BJ (cell line): ENCODE measurements around the gene ARHGEF39. TPM values are rescaled to one million over a fixed set of nuclear protein-coding genes. Genes with fewer than 3 reads are reported as not detected.

ENCODE experiments used
- CTCF ChIA-PET: fragments of 350-600 bp; formaldehyde crosslinking; extraction: SDS; loops from one replicate; lab custom pipeline; 2021; ENCODE audit warnings: antibody characterized with exemption, inconsistent platforms; lab: Yijun Ruan, JAX
- POLR2A ChIA-PET: fragments of 300-600 bp; sonication (Branson Sonifier 250); formaldehyde crosslinking; extraction: SDS; loops from one replicate; lab custom pipeline; 2021; ENCODE audit warnings: antibody characterized with exemption; lab: Charles Lee
- DNase-seq: peaks from one replicate; pipeline ENCODE4 v3.0.0-alpha.2; 2011; ENCODE audit warnings: low read depth
- H3K27me3 ChIP-seq: 2 replicates; pipeline ENCODE4 v1.6.0; 2011; ENCODE audit warnings: low read length; ENCODE audit not compliant: control insufficient read depth, insufficient read depth
- H3K36me3 ChIP-seq: 2 replicates; pipeline ENCODE4 v1.5.1; 2011; ENCODE audit warnings: low read length; ENCODE audit not compliant: control insufficient read depth, insufficient read depth
- H3K4me3 ChIP-seq: 2 replicates; pipeline ENCODE4 v1.5.1; 2011; ENCODE audit warnings: low read depth, mild to moderate bottlenecking, control low read depth, low read length
- polyA plus RNA-seq: library from polyadenylated mRNA; depleted of rRNA; stranded (reverse); fragments of >200 nt; gene quantifications from 2 replicates; pipeline ENCODE4 v1.2.3, GENCODE V29; 2011
- TF ChIP-seq, protein P1 (sequence below): IDR thresholded peaks from 2 replicates; pipeline ENCODE4 v1.5.1; 2011; ENCODE audit warnings: low read depth, mild to moderate bottlenecking, control low read depth, inconsistent platforms, low read length, moderate library complexity; ENCODE audit not compliant: insufficient read depth

Gene ARHGEF39
- polyA plus RNA-seq, 1 experiment, result 4.1 TPM

- peaks cover 25% of the 10 kb centered on the region for H3K36me3 ChIP-seq
- peak within 1 kb of the TSS; percentile 98 for H3K4me3 ChIP-seq
- ChIA-PET POLR2A (interaction anchor here (0.6 to 4.2 kb wide), 7 partner anchors 9 to 60 kb away, joined by 3 to 35 read pairs (median 7); partner anchors contain the start of genes CCDC107, CREB3, RMRP and TLN1), CTCF (interaction anchor here (0.6 to 3.8 kb wide), 9 partner anchors 9 to 153 kb away, joined by 3 to 26 read pairs (median 5); partner anchors contain the start of genes CCDC107, RMRP and TLN1)
- H3K27me3 ChIP-seq, result no peaks in the 10 kb centered on the region
- TF ChIP-seq, protein P1, sequence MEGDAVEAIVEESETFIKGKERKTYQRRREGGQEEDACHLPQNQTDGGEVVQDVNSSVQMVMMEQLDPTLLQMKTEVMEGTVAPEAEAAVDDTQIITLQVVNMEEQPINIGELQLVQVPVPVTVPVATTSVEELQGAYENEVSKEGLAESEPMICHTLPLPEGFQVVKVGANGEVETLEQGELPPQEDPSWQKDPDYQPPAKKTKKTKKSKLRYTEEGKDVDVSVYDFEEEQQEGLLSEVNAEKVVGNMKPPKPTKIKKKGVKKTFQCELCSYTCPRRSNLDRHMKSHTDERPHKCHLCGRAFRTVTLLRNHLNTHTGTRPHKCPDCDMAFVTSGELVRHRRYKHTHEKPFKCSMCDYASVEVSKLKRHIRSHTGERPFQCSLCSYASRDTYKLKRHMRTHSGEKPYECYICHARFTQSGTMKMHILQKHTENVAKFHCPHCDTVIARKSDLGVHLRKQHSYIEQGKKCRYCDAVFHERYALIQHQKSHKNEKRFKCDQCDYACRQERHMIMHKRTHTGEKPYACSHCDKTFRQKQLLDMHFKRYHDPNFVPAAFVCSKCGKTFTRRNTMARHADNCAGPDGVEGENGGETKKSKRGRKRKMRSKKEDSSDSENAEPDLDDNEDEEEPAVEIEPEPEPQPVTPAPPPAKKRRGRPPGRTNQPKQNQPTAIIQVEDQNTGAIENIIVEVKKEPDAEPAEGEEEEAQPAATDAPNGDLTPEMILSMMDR, result no peak
- DNase-seq, result peak; percentile 46
Measured at GRCh38 chr9:35689542-35690293, 24.7 kb upstream of the ARHGEF39 start, which contains the start of gene TPM2. Gene TPM2, minus strand, starts transcription at chr9:35689925. Its CDS starts 108 bp downstream, at chr9:35689817.

DNA sequence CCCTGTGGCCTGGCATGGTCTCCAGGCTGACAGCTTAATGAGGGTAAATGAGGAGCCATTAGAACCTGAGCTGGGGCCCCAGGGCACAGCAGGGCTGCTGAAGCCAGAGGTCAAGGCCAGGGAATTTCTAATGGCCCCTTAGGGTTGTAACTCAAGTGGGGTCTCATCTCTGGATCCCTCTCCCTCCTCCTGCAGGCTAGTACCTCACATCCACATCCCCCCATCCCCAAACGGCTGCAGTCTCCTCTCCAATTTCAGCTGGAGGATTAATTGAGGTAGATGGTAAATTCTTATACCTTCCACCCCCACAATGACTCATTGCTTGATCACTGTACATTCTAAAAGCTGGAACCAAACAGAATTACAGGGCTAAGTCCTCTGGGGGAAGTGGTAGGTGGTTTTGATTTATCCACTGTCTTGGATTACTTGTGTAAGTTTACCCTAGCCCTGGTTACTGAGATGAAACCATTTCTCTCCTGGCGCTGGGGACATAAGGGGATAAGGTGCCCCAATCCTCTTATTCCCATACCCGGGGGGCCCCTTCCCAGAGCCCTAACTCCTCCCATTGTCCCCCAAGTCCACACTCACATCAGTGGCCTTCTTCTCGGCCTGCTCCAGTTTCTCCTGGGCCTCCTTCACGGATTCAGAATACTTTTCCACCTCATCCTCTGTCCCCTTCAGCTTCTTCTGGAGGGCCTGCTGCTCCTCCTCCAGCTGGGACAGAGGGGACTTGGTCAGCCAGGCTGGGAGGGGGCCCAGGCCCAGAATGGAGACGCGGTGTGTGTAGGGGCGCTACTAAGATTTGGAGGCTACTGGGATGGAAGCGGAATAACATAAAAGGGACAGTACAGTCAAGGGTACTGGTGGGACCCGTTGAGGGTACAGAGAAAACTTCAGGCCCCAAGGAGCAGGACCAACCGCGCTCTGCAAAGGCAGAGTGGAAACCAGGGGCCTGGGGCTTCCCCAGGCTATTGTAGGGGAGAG is 23.9 kb upstream of the ARHGEF39 start:
- POLR2A ChIA-PET, result interaction anchor here (0.5 to 4.2 kb wide), 6 partner anchors 9 to 44 kb away, joined by 3 to 35 read pairs (median 6); partner anchors contain the start of genes CREB3 and TLN1
- CTCF ChIA-PET, result interaction anchor here (0.6 to 3.8 kb wide), 9 partner anchors 7 to 134 kb away, joined by 3 to 13 read pairs (median 6); partner anchors contain the start of genes CCDC107, RMRP and TLN1
- TF ChIP-seq, protein P1, result no peak
- peak; percentile 44 for DNase-seq
- peak overlapping the region; percentile 98 for H3K4me3 ChIP-seq
- peaks cover 32% of the 10 kb centered on the region for H3K36me3 ChIP-seq
- H3K27me3 ChIP-seq, result no peaks in the 10 kb centered on the region

DNA sequence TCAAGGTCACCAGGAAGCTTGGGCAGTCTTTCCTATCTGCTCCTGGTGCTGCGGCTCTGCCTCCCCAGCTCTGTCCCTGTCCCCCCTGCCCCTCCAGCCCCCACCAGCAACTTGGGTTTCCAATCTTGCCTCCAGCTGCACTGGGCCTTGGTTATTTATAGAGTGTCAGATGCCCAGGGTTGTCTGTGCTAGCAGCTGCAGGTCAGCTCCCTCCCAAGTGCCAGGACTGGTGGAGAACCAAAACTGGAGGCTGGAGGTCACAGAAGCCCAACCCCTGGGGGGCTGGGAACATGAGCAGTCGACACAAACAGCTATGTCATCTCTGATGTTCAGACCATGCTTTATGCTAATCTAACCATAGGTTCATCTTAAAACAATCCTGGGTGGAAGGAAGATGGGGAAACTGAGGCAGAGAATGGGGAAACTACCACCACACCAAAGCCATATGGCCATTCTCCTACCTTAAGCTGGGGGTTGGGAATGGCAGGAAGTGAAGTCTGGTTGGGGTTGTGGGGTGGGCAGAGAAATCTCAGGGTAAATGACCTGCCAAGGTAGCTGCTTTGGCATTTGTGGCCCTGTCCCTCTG is 23.1 kb upstream of the ARHGEF39 start:
- CTCF ChIA-PET, result interaction anchor here (0.6 to 2.4 kb wide), 8 partner anchors 8 to 133 kb away, joined by 3 to 10 read pairs (median 5); partner anchors contain the start of genes CCDC107, RMRP and TLN1
- no peak for DNase-seq

DNA sequence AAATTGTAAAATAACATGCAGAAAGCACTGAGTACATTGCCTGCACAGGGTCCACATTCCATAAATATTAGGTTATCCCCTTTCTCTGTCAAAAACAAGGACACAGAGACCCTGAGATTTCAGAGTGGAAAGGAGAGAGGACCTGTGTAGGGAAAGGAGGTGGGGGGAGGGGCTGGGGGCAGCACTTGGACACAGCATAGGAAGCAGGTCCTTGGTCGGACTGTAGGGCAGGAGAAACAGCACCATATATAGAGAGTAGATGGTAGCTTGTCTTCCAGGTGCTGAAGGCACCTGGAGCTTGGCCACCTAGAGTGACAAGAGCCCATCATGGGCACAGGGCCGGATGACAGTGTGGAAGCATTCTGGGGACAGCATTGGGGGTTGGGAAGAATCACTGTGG is 22.3 kb upstream of the ARHGEF39 start:
- H3K4me3 ChIP-seq, result peak overlapping the region; percentile 98
- no peaks in the 10 kb centered on the region for H3K27me3 ChIP-seq
- ChIA-PET POLR2A (interaction anchor here (0.6 to 1.4 kb wide), 3 partner anchors 12 to 41 kb away, joined by 3 to 6 read pairs (median 3); no protein-coding TSS in a partner anchor), CTCF (interaction anchor here (0.7 to 2.4 kb wide), 4 partner anchors 9 to 29 kb away, joined by 3 to 10 read pairs (median 8); partner anchors contain the start of genes CCDC107 and RMRP)
- no peak for DNase-seq
- TF ChIP-seq, protein P1, result no peak
- H3K36me3 ChIP-seq, result peaks cover 46% of the 10 kb centered on the region

More for the DNA sequence above, 23.1 kb upstream of the ARHGEF39 start:
- POLR2A ChIA-PET, result interaction anchor here (0.5 to 4.2 kb wide), 6 partner anchors 8 to 40 kb away, joined by 3 to 35 read pairs (median 4); no protein-coding TSS in a partner anchor
- Histone ChIP-seq H3K27me3 (no peaks in the 10 kb centered on the region), H3K36me3 (peaks cover 39% of the 10 kb centered on the region), H3K4me3 (peak overlapping the region; percentile 98)
- TF ChIP-seq, protein P1, result no peak
